GM12875 (cell line): Measurements from ENCODE around the gene EHD3.

Experiments used
- H3K4me3 ChIP-seq: one replicate; pipeline ENCODE4 v1.5.1; 2011; ENCODE audit warnings: low read depth, low read length, control low read depth
- TF ChIP-seq, protein P1 (sequence below): IDR thresholded peaks from 2 replicates; pipeline ENCODE4 v1.5.1; 2011; ENCODE audit warnings: low read depth, mild to moderate bottlenecking, control low read depth, inconsistent platforms, low read length, moderate library complexity, borderline replicate concordance; ENCODE audit not compliant: insufficient read depth

Gene EHD3

DNA sequence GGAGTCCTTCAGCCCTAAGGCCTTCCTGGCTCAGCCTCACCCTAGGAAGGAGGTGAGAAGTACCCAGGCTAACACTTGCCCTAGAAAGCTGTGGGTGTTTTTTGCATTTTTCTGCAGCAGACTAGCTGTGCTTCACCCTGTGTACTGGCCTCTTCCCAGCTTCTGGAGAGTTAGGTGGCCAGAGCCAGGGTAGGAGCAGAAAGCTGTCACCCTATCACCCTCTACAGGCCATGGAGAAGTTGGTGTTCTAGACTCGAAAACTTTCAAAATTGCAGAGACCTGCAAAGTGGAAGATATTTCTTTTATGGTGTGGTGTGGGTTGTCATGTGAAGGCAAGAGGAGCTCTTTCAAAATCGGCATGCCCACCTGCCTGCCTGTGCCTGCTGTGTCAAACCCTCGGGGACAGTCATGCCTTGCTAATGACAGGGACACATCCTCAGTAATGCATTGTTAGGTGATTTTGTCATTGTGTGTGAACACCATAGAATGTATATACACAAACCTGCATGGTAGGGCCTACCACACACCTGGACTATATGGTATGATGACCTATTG, 29.8 kb downstream of the EHD3 start:
- TF ChIP-seq, protein P1, sequence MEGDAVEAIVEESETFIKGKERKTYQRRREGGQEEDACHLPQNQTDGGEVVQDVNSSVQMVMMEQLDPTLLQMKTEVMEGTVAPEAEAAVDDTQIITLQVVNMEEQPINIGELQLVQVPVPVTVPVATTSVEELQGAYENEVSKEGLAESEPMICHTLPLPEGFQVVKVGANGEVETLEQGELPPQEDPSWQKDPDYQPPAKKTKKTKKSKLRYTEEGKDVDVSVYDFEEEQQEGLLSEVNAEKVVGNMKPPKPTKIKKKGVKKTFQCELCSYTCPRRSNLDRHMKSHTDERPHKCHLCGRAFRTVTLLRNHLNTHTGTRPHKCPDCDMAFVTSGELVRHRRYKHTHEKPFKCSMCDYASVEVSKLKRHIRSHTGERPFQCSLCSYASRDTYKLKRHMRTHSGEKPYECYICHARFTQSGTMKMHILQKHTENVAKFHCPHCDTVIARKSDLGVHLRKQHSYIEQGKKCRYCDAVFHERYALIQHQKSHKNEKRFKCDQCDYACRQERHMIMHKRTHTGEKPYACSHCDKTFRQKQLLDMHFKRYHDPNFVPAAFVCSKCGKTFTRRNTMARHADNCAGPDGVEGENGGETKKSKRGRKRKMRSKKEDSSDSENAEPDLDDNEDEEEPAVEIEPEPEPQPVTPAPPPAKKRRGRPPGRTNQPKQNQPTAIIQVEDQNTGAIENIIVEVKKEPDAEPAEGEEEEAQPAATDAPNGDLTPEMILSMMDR = peak; percentile 38; the same call in 1 of the 2 replicates
- H3K4me3 ChIP-seq = no peak overlapping the region

DNA sequence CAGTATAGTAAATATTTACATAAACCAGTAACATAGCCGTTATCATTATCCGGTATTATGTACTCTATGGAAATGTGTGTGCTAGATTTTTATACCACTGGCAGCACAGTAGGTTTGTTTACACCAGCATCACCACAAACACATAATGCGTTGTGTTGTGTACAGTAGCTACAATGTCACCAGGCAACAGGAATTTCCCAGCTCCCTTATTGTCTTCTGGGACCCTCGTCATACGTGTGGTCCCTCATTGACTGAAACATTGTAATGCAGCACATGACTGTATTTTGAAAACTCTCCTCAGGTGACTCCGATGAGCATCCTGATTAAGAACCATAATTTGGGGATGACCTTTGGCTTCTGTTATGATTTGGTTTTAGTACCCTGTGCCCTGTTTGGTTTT, 31.3 kb downstream of the EHD3 start:
- no peak overlapping the region for H3K4me3 ChIP-seq
- TF ChIP-seq, protein P1 = no peak

DNA sequence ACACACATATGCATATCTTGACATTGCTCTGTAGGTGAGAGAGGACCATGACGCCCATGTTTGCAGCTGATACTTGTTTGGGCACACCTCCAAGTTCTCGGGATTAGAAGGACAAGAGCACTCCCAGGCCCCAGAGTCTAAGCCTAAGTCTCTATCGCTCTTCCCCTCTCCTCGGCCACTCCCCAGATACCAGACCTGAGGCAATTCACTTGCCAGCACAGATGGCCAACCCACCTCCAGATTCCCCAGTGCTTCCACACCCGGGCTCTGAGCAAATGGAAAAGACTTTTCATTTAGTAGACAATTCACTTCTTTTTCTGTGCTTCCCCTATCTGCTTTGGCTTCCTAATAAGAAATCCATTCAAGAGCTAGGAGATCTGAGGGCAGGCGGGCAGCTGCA, 32.9 kb downstream of the EHD3 start:
- H3K4me3 ChIP-seq = no peak overlapping the region
- TF ChIP-seq, protein P1 = no peak

DNA sequence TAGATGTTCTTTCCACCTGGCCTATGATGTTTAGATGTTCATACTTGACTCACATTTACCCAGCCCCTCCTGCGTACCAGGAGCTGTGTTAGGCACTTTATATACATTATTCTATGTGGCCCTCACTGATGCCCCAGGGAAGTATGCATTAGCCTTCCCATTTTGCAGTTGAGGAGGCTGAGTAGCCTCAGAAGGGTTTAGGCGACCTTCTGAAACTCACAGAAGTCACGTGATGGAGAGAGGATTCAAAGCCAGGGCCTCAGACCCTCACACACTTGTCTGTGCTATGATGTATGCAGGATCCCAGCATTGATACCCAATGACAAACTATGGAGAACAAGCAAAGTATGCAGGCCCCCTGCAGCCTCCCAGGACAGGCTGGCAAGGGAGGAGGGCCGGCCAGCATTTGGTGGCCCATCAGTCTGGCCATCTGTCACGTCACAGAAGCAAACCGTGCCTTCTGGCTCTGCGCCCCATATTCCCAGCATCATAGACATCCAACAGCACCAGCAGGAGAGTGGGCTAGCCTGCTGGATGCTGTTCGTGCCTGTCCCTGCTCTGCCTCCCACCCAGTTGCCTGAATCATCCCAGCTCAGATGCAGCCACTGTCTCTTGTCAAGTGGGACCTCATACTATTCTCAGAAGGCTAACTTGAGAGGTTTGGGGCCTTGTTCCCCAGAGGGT, 33.6 kb downstream of the EHD3 start:
- TF ChIP-seq, protein P1 = no peak
- H3K4me3 ChIP-seq = no peak overlapping the region

DNA sequence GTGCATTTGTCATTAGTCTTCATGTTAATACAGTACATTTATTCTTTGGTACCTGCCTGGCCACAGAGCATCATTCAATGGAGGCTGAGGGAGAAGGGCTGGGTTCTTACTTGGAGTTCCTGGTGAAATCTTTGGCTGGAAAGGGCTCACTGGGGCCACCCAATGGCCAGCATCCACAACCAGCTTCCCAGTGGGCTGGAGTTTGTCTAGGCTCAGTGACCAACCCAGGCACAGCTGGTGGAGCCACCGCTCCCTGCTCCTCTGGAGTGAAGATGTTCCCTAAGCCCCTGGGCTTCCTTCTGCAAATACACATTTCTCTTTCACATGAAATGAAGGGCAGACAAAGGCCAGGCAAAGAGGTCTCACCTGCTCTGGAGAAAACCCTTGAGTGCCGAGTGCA, 34.4 kb downstream of the EHD3 start:
- TF ChIP-seq, protein P1 = 0 out of 2 replicates have a peak, but pooled peaks have one; percentile 10
- no peak overlapping the region for H3K4me3 ChIP-seq

DNA sequence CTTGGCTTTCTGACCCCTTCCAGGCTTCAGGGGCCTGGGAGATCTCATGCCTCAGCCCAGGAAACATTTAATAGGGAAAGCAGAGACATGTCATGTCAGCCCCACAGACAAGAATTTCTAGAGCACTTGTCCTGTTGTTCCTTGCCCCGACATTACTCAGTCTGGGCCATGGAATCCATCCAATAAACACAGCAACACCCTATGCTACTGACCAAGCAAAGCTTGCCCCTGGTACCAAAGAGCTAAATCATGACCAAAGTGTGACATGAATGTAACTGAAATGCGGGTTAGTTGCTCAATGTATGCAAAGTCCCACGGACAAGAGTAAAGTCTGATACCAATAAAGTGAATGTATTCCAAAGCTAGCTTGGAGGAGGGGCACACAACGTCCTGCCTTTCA, 35.1 kb downstream of the EHD3 start:
- H3K4me3 ChIP-seq = no peak overlapping the region
- TF ChIP-seq, protein P1 = no peak

DNA sequence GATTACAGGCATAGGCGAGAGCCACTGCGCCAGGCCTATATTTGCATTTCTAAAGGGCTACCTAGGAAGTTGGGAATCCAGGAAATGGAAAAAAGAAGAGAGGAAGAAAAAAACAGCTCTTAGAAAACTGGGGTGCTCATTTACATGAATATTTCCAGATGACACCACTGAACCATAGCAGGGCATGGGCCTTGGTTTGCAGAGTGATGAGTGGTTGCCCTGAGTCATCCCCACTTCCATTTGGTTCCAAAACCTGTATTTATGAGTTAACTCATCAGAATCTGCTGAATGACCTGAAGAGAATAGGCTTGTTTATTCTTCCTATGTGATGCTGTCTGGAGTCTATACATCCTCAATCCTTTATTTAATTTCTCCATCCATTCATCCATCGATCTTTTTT, 36.2 kb downstream of the EHD3 start:
- TF ChIP-seq, protein P1 = no peak

More for the DNA sequence above, 36.2 kb downstream of the EHD3 start:
- no peak overlapping the region for H3K4me3 ChIP-seq
